Measurements from ENCODE around the gene SH3D19.
"Not testable (repeated sequence)": the region's sequence is repeated elsewhere in the genome, so short reads cannot be mapped to it uniquely, and the experiment has no call there.

SH3D19 gene

DNA sequence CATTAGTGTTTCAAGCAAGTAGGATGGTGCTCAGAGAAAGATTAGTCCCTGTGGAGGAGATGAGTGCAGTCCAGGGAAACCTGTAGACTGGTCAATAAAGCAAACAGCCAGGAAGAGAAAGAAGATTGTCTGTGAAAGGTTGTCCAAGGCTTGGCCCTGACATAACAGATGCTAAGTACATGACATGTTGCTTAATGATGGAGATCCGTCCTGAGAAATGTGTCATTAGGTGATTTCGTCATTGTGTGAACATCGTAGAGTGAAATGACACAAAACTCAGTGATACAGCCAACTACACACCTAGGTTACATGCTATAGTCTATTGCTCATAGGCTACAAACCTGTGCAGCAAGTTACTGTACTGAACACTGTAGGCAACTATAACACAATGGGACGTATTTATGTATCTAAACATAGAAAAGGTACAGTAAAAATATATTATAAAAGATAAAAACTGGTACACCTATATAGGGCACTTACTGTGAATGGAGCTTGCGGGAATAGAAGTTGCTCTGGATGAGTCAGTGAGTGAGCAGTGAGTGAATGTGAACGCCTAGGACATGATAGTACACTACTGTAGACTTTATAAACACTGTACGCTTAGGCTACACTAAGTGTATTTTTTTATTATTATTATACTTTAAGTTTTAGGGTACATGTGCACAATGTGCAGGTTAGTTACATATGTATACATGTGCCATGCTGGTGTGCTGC lies 57.4 kb downstream of the SH3D19 start:
- DNase-seq: no peak

- DNase-seq: no peak
Measured at GRCh38 chr4:151267104-151267503, 58.3 kb downstream of the SH3D19 start.

GRCh38 chr4:151266497-151266896 lies 58.9 kb downstream of the SH3D19 start:
- DNase-seq: no peak

- no peak for DNase-seq
Measured at GRCh38 chr4:151263455-151263854, 62.0 kb downstream of the SH3D19 start.

- no peak for DNase-seq
Measured at GRCh38 chr4:151260526-151260925, 64.9 kb downstream of the SH3D19 start.

- DNase-seq: no peak
Measured at GRCh38 chr4:151259752-151260151, 65.7 kb downstream of the SH3D19 start.

- no peak for DNase-seq
Measured at GRCh38 chr4:151257704-151258103, 67.7 kb downstream of the SH3D19 start.

DNA sequence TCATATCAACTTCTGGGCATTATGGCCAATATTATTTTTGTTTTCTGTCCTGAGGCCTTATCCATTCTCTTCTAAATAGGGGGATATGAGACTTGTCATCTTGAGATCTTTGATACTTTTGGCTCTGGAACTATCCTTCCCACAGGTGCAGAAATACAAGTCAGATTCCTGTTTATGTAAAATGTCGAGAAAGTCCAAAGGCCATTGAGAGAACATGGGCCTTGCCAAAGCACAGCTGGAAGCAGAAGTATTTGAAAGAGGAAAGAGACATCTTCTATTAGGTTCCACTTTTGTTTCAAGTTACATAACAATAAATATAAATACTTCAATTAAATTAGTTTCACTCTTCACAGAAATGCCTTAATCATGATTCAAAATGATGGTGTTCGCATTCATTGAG lies 69.3 kb downstream of the SH3D19 start:
- no peak for DNase-seq

- DNase-seq: not testable (repeated sequence)
Measured at GRCh38 chr4:151255680-151256079, 69.7 kb downstream of the SH3D19 start.

- DNase-seq: not testable (repeated sequence)
Measured at GRCh38 chr4:151255226-151255625, 70.2 kb downstream of the SH3D19 start.

DNA sequence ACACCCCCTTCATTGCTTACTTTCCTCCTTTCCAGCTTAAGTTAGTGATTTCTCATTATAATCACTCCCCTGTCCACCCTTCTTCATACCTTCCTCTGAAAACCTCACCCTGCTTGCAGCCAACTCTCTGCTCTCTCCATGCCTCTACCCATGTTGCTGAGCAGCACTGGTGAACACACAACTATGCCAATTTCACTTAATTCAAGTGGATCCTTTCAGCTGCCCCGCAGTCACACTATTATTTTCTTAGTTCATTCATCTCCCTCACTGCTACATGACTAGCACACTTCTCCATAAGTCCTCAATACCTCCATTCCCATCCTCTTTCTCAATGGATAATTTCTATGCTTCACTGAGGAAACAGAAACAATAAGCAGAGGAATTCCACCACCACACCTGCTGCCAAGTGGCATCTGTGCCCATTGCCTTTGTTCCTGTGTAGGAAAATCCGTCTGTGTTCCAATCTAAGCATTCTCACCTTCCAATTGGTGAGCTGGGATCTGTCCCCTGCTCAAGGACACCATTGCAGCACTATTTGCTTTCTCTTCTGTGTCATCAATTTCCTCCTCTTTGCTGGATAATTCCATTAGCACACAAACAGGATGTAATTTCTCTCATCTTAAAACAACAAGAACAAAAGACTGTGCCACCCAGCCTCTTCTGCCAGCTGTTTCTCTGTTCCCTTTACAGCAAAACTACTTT lies 73.7 kb downstream of the SH3D19 start:
- no peak for DNase-seq

GRCh38 chr4:151250706-151251105 lies 74.7 kb downstream of the SH3D19 start:
- DNase-seq: no peak

DNA sequence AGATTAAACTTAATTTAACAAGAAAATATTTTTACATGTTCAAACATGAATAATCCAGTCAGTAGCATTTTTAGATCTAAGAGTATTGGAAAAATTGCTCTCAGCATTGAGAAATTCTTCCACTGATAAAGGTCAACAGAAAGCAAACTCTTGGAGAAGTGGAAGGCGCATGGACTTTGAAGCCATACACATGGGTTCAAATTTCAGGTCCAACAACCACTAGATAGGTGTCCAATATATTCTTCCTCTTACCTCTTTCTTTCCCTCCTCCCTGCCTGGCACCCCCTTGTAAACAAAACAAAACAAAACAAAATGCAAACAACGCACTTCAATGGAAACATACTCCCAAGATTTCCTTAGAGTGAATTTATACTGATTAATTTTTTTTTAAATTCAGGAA lies 76.9 kb downstream of the SH3D19 start:
- DNase-seq: no peak

DNA sequence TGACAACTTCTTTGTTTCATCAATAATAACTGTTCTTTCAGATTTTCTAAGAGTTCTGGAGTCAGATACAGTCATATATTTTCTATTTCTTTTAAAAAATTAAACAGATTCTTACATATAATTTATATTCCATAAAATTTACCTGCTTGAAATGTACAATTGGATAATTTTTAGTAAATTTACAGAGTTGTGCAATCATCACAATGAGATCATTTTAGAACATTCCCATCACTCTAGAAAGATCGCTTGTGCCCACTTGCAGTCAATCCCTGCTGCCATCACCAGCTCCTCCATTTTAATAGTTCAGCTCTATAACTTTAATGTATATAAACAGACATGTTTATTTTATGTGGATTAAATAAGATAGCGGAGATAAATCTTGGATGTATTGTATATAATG lies 78.0 kb downstream of the SH3D19 start:
- no peak for DNase-seq

- DNase-seq: no peak
Measured at GRCh38 chr4:151246742-151247141, 78.7 kb downstream of the SH3D19 start.

DNA sequence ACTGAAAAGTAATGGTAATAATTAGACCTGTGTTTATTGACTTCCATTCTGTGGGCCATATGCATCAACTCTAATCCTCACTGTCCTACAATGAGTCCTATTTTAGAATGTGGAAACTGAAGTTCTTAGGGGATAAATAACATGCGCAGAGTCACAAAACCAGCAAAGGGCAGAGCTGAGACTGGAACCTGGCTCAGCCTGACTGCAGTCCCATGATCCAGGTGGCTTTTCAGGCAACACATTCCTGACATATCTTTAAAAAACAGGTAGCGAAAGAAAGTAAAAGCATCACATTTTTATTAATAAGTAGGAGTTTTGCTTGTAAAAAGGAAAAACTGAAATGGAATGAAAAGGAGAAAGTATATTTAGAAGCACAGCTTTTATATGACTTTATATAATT lies 83.1 kb downstream of the SH3D19 start:
- DNase-seq: no peak

DNA sequence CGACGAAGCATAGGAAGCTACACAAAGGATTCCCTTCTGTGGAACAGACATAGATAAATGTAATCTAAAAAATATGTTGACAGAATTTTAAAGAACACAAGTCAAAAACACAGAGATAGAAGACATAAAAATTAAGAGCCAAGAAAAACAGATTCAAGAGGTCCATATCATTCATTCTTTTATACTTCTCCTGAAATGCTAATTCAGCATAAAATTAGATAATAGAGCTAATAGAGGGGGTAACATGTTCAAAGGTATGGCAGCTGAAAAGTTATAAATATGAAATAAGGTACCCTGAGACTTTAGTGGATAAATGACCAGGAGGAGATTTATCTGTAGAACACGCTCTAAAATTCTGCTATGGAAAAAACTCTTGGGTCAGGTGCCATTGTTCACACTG lies 85.8 kb downstream of the SH3D19 start:
- no peak for DNase-seq

GRCh38 chr4:151238477-151238876 lies 86.9 kb downstream of the SH3D19 start:
- DNase-seq: peak; percentile 20

- no peak for DNase-seq
Measured at GRCh38 chr4:151236036-151236435, 89.4 kb downstream of the SH3D19 start.

GRCh38 chr4:151235373-151235772 lies 90.0 kb downstream of the SH3D19 start:
- DNase-seq: not testable (repeated sequence)

DNA sequence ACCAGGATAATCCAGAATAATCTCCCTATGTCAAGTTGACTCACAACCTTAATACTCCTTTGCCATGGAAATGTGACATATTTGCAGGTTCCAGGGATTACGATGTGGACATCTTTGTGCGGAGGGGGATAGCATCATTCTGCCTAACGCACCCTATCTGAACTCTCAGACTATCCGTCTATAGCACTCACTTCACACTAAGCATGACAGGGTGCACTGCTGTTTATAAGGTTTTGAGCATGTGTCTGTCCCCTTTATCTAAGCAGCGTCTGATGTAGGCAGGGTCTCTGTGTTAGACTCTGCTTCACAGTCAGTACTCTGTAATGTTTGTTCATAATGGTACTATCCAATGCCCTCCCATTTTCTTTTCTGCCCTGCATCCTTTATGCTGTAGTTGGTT lies 91.8 kb downstream of the SH3D19 start:
- no peak for DNase-seq

- DNase-seq: no peak
Measured at GRCh38 chr4:151231915-151232595, 93.3 kb downstream of the SH3D19 start.

DNA sequence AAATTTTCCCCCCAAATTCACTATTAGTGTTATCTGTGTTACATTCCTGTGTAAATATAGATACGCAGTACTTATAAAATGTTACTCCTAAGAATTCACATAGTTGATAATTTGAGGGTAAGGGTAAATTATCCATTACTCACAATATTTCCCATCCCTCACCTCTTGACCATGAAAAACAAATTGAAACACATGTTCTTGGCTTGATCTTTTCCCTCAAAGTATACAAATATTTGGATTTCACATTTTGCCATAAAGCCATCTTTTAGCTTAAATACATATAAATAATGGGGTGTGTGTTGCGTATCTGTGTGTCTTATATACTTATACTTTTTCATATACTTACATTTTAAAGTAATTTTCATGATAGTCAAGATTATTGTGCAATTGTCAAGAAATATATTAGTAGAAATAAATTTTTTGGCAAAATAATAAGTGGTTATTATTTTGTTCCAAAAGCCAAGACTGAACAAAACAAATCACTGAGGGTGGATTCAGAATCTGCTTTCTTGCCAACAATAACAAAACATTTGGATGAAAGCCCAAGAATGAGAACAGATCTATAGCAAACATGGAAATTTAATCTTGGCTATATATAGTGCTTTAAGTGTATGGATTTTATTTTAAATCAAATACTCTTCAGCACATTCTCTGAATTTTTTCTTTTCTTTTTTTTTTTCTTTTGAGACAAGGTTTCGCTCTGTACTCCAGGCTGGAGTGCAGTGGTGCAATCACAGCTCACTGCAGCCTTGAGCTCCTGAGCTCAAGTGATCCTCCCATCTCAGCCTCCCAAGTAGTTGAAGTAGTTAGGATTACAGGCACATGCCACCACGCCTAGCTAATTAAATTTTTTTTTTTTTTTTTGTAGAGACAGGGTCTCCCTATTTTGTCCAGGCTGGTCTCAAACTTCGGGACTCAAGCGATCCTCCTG lies 97.0 kb downstream of the SH3D19 start:
- no peak for DNase-seq

Data from retina (tissue), 1 donor.